Putamen (tissue), 1 donor: ENCODE data around the gene UBASH3B.

Source experiments
- DNase-seq: peaks from one replicate; pipeline ENCODE4 v3.0.0-alpha.2; 2016; ENCODE audit warnings: low spot score

The UBASH3B gene

GRCh38 chr11:122755409-122755808 is 99.9 kb downstream of the UBASH3B start:
- DNase-seq: no peak

GRCh38 chr11:122755941-122756340 is 100.4 kb downstream of the UBASH3B start:
- DNase-seq: no peak

- peak; percentile 22 for DNase-seq
Observed at GRCh38 chr11:122756417-122756816, 100.9 kb downstream of the UBASH3B start.

- DNase-seq: no peak
Observed at GRCh38 chr11:122757201-122757600, 101.7 kb downstream of the UBASH3B start.

GRCh38 chr11:122758339-122758738 is 102.8 kb downstream of the UBASH3B start:
- DNase-seq: no peak

GRCh38 chr11:122758974-122759373 is 103.5 kb downstream of the UBASH3B start:
- DNase-seq: no peak

GRCh38 chr11:122763108-122763507 is 107.6 kb downstream of the UBASH3B start:
- DNase-seq: no peak

- no peak for DNase-seq
Observed at GRCh38 chr11:122764371-122765090, 109.0 kb downstream of the UBASH3B start.

- no peak for DNase-seq
Observed at GRCh38 chr11:122765487-122766131, 110.1 kb downstream of the UBASH3B start.

GRCh38 chr11:122769126-122769780 is 113.7 kb downstream of the UBASH3B start:
- no peak for DNase-seq

GRCh38 chr11:122772945-122773344 is 117.4 kb downstream of the UBASH3B start:
- DNase-seq: no peak

GRCh38 chr11:122773781-122774266 is 118.3 kb downstream of the UBASH3B start:
- no peak for DNase-seq

GRCh38 chr11:122775675-122776271 is 120.3 kb downstream of the UBASH3B start:
- DNase-seq: peak; percentile 26

GRCh38 chr11:122776546-122776945 is 121.0 kb downstream of the UBASH3B start:
- DNase-seq: no peak

GRCh38 chr11:122777343-122777742 is 121.8 kb downstream of the UBASH3B start:
- DNase-seq: no peak

GRCh38 chr11:122778148-122778547 is 122.6 kb downstream of the UBASH3B start:
- DNase-seq: peak; percentile 78

- DNase-seq: no peak
Observed at GRCh38 chr11:122779047-122779629, 123.6 kb downstream of the UBASH3B start.

GRCh38 chr11:122780296-122780949 is 124.9 kb downstream of the UBASH3B start:
- DNase-seq: no peak

- DNase-seq: peak; percentile 82
Observed at GRCh38 chr11:122781378-122782195, 126.1 kb downstream of the UBASH3B start.

- DNase-seq: no peak
Observed at GRCh38 chr11:122782222-122782621, 126.7 kb downstream of the UBASH3B start.
